NCI-H2107 (cell line): ENCODE data around the gene VWA3A.
"Not testable (repeated sequence)": the region's sequence is repeated elsewhere in the genome, so short reads cannot be mapped to it uniquely, and the experiment has no call there.

Experiments used
- DNase-seq: peaks from one replicate; lab custom pipeline; 2025; lab: John Stamatoyannopoulos, UW

The VWA3A gene

DNA sequence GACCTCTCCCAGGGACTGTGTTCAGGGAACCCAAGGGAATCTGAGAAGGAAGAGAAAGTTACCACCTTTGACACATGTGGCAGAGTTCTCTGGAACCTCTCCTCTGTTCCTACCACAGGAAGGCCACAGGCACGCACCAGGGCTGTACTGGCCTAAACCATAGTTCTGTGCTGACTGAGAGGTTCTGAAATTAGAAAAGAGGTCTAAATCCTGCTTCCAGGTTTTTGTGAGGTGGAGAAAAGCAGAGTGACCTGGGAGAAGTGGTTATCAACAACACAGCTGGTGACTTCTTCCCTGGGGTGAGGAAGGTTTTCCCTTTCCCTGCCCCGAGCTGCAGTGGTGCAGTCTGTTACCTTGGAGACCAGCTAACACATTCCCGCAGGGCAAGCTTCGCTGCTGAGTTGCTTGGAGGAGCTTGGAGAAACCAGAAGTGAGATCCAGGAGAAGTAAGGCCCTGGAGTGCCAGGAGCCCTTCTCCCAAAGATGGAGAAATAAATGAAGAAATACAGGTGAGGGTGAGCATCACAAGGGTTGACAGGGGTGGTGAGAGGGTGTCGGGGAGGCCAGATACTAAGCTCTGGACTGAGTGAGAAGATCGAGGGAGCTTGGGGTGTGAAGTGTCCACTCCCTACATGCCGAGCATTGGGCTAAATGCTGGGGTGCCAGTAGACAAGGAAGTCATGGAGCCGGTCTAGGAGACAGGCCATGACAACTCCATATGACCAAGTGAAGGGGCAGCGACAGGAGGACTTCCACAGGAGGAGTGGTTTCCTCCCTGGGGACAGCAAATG lies at the start of gene VWA3A:
Gene VWA3A (plus strand): TSS at position 399 of the 791 bp plus-strand sequence. CDS start 97 bp downstream, at position 496.
- no peak for DNase-seq

GRCh38 chr16:22043882-22044281 lies 48.5 kb upstream of the VWA3A start:
- not testable (repeated sequence) for DNase-seq

DNA sequence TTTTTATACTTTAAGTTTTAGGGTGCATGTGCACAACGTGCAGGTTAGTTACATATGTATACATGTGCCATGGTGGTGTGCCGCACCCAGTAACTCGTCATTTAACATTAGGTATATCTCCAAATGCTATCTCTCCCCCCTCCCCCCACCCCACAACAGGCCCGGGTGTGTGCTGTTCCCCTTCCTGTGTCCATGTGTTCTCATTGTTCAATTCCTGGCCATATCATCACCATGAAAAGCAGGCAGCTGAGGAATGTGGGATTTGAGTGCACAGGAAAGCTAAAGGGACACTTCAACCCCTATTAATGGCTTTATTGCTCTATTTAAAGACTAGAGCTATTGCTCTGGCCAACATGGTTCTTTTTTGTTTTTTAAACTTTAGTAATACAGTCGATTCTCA lies 46.5 kb upstream of the VWA3A start:
- DNase-seq: not testable (repeated sequence)

- no peak for DNase-seq
These were observed 41.4 kb upstream of the VWA3A start for GRCh38 chr16:22050963-22051362.

- DNase-seq: no peak
These were observed 39.4 kb upstream of the VWA3A start for GRCh38 chr16:22052980-22053379.

GRCh38 chr16:22053921-22054341 lies 38.4 kb upstream of the VWA3A start:
- no peak for DNase-seq

DNA sequence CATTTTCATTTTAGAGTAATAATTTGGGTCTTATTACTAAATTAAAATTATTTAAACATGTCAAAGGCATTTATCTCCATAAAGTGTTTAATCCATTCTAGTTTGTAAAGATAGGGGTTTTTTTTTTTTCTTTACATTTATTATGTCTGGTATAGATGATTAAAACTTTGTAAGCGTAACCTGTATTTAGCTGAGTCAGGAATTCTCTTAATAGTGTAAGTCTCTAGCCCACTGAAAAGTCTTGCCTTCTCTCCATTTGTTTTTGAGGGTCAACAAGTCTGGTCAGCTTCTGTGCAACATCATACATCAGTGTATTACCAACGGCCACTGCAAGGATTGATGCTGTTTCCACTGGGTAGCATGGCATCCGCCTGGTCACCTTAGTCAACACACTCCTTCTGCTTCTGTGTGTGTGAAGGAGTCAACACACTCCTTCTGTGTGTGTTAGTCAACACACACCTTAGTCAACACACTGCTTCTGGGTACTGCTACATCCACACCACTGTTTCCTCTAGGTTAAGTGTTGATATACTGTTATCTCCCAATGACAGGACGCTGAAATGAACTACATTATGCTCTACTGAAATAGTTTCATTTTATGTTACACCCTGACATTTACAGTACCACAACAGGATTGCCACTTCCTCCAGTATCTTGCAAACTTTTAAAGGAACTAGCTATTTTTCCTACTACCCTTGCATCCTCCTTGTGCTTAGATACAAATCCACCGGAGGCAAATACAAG lies 37.3 kb upstream of the VWA3A start:
- DNase-seq: no peak

- no peak for DNase-seq
These were observed 36.5 kb upstream of the VWA3A start for GRCh38 chr16:22055881-22056280.

- no peak for DNase-seq
These were observed 28.4 kb upstream of the VWA3A start for GRCh38 chr16:22063888-22064467.

- DNase-seq: no peak
These were observed 27.1 kb upstream of the VWA3A start for GRCh38 chr16:22065252-22065651.

GRCh38 chr16:22070361-22071330 lies 21.7 kb upstream of the VWA3A start:
- no peak for DNase-seq

DNA sequence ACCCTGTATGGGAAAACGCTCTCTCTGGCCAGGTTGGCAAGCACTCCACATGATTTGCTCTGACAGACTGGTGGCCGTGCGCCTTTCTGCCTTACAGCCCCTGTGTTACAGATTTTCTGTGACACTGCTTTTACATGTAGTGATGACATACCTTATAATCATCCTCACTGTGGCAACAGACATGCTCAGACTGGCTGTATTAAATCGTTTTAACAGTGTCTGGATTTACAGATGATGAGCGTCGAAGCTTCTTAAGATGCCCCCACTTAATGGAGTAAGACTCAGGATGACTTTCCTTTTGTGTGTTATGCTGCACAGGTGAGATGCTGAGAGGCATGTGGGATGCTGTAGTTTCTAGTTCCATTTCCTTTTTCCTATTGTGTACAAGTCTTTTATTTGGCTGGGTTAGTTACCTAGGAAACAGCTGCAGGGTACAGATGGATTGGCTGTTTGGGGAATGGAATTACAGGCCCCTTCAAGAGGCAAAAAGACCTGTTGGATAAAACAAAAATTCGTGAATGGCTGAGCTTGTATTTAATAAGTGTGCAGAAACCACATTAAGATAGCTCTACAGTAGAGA lies 20.9 kb upstream of the VWA3A start:
- no peak for DNase-seq

DNA sequence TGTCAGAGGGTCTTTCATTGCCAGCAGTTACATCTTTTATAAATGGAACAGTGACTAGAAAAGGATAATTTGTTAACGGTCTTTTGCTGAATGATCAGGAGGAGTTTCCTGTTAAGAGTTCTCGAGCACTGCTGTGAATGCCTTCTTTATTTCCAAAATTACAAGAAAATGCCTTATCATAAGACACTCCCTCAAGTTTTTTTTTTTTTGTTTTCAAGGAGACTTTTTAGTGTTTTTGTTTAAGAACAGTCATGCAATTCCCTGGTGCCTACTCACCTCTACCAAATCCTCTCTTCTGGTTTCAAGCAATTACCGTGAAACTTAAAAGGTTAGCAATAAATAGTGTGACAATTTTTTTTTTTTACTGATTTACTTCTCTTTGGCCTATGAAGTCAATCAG lies 19.0 kb upstream of the VWA3A start:
- no peak for DNase-seq

DNA sequence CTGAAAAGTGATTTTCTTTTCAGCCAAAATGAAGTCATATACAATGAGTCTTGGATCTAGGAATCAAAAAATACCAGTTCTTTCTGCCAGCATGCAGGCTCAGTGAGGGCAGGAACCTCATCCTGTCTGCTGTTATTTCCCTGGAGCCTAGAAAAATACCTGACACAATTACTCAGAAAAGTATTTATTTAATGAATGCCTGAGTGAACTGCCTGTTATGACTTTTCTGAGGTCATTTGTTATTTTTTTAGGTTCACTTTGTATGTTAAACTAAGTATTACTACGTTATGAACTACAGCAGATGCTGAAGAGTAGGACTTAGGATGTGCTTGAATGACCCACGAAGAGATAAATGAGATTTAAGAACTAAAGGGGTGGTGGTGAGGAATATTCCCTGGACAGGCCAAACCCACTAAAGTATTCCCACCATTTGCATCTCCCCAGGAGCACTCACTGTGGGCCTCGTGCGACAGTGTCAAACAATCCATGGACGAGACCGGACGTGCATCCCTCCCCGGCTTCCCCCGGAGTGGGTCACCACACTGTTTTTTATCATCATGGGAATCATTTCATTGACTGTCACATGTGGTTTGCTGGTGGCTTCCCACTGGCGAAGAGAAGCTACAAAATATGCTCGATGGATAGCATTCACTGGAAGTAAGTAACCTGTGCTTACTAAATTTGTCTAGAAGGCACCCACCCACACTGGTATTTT lies 17.1 kb upstream of the VWA3A start:
- DNase-seq: no peak

- DNase-seq: no peak
These were observed 16.6 kb upstream of the VWA3A start for GRCh38 chr16:22075776-22076175.

DNA sequence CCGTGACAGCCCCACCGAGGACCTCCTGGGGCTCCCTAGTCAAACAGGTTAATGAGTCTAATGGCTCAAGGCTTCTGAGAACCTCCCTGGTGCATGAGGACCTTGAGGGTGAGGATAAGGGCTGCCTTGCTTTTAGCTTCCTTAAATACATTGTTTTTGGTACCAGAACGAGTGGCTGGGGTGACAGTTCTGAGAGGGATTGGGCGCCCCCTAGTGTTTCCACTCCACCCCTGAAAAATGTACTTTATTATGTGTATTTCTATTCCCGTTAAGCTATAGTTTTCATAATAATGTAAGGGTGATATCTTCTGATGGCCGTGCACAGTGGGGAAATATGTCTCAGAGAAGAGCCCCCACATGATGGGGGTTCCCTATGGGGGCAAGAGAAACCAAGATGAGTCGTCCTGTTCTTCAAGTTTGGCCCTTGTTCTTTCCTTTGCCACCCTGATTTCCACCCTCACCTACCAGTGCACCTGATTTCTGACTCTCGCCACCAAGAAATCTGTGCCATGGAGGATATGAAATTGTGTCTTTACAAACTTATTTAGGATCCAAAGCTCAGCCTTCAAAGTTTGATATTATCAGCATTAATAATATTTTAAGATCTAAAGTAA lies 14.5 kb upstream of the VWA3A start:
- no peak for DNase-seq

DNA sequence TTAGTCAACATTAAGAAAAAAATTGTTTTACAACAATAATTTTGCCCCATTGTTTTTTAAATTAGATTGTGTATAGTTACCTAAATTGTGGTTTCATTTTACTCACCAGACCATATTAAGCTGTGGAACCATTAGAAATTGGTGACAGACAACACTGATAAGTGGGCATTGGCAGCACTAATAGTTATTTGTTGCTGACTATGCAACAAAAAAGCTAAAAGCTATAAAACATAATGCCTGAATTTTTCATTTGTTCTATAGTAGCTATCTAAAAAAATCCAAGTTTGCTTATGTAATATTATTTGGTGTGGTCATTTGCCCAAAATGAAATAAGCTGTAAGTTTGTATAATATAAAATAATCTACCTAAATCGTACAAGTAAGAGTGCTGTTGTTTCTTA lies 13.7 kb upstream of the VWA3A start:
- no peak for DNase-seq

GRCh38 chr16:22081050-22081449 lies 11.3 kb upstream of the VWA3A start:
- DNase-seq: no peak

DNA sequence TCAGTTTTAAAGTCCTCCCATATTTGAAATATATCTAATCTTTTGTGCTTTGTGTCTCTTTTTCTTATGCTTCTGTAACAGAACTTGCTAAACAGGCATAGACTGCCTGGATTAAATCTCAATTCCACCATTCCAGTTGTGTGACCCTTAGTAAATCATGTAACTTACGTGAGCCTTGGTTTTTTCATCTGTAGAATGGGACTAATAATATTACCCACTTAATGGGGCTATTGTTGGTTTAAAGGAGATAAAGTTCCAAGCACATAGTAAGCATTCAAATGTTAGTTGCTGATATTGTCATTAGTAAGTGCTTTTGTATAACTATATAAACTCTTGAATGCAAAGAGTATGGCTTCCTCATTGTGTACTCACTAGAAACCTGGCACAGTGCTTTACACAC lies 5.9 kb upstream of the VWA3A start:
- DNase-seq: no peak

GRCh38 chr16:22088642-22089041 lies 3.7 kb upstream of the VWA3A start:
- no peak for DNase-seq
